ENCODE measurements around the gene AZIN2. TPM values are rescaled to one million over a fixed set of nuclear protein-coding genes. Genes with fewer than 3 reads are reported as not detected.

AZIN2 gene
- total and polyA plus RNA-seq, 2 of the 8 experiments (the other 6 are each of a cell fraction or from before 2014, with no cell fraction given): 0.22 to 0.91 TPM

DNA sequence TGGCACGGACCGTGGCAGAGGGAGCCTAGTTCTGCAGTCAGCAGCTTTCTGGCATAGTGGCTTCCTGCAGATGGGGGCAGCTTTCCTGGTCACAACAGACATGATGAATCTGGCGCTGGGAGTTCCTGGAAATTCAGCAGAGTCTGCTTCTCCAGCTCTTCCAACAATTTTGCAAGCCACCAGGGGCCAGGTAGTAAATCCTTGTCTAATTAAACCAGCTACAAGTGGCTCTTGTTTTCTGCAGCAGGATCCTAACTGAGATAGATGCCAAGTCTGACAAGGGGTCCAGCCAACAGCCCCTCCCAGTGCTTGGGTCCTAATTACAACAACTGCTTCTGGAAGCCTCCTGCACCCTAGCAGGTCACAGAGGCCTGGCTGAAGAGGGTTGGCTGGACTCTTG lies 65.0 kb downstream of the AZIN2 start:
- no peak overlapping the region for H4K91ac ChIP-seq (replicated peaks; ENCODE audit: insufficient read length, low read length)
- H3K23me2 ChIP-seq (ENCODE audit: low read depth, low read length): no peaks in the 10 kb centered on the region; the same call in 1 of the 2 replicates
- no peak overlapping the region for H3K4me3 ChIP-seq (ENCODE audit: extremely low read depth in 1 of 4, insufficient read depth in 2 of 4, low read depth in 3 of 4, low read length in 4 of 4)
- no peaks in the 10 kb centered on the region for H3K79me1 ChIP-seq (ENCODE audit: low read depth, low read length)
- H3K14ac ChIP-seq (ENCODE audit: insufficient read length): no peak overlapping the region
- H3K4me1 ChIP-seq (replicated peaks in 1 of 4; ENCODE audit: control insufficient read depth in 3 of 4, insufficient read depth in 4 of 4, low read length in 3 of 4): peaks cover 4 to 13% (median 8%) of the 10 kb centered on the region in 4 experiments; a peak in 5 of 7 replicates
- H3K56ac ChIP-seq (replicated peaks; ENCODE audit: insufficient read length, low read depth, low read length): no peak overlapping the region
- H2AK5ac ChIP-seq (ENCODE audit: low read depth, low read length): no peak overlapping the region
- H4K8ac ChIP-seq (ENCODE audit: extremely low read depth, insufficient read depth, low read length): no peak overlapping the region
- H2AFZ ChIP-seq (ENCODE audit: low read length): no peak overlapping the region
- H2BK15ac ChIP-seq (ENCODE audit: low read length): no peak overlapping the region
- no peak for DNase-seq (ENCODE audit: low read depth in 1 of 2, low spot score in 2 of 2)
- no peaks in the 10 kb centered on the region for H3K79me2 ChIP-seq (ENCODE audit: control insufficient read depth in 1 of 2, insufficient read depth in 2 of 2, low read length in 2 of 2)
- H2BK12ac ChIP-seq (ENCODE audit: low read depth, low read length): no peak overlapping the region
- POLR2A ChIA-PET (ENCODE audit: partially characterized antibody): no interaction called here
- no peak overlapping the region; the same call in 1 of the 2 replicates for H2BK5ac ChIP-seq (ENCODE audit: low read depth, low read length)
- no peak overlapping the region for H3K27ac ChIP-seq (ENCODE audit: low read depth, low read length)
- no peak overlapping the region for H4K5ac ChIP-seq (ENCODE audit: insufficient read length, low read depth, low read length)
- no peak overlapping the region for H3K4ac ChIP-seq (replicated peaks; ENCODE audit: insufficient read length, low read depth, low read length)
- no peak overlapping the region for H3K18ac ChIP-seq (ENCODE audit: extremely low read depth, low read length)
- H3K27me3 ChIP-seq (replicated peaks in 1 of 4; ENCODE audit: control insufficient read depth in 3 of 4, extremely low read depth in 1 of 4, insufficient read depth in 3 of 4, low read length in 3 of 4): no peaks in the 10 kb centered on the region
- FAIRE-seq: no peak
- H3K9me3 ChIP-seq (ENCODE audit: insufficient read depth in 2 of 2, low read depth in 1 of 2, low read length in 1 of 2): no peaks in the 10 kb centered on the region
- H3K9ac ChIP-seq (replicated peaks in 1 of 4; ENCODE audit: extremely low read depth in 1 of 4, low read depth in 3 of 4, low read length in 3 of 4): no peak overlapping the region
- H3K36me3 ChIP-seq (ENCODE audit: control insufficient read depth in 2 of 4, insufficient read depth in 4 of 4, low read length in 3 of 4): peaks cover 0 to 5% (median 0%) of the 10 kb centered on the region in 4 experiments; a peak in 2 of 8 replicates
- no peak overlapping the region for H3K4me2 ChIP-seq (ENCODE audit: insufficient read depth in 1 of 2, low read depth in 2 of 2, low read length in 2 of 2)
- H4K20me1 ChIP-seq (replicated peaks in 1 of 2; ENCODE audit: control insufficient read depth in 1 of 2, insufficient read depth in 2 of 2, low read length in 2 of 2): peaks cover 0 to 2% of the 10 kb centered on the region in 2 experiments
- CTCF ChIA-PET (ENCODE audit: partially characterized antibody): interaction anchor here (0.9 to 4.8 kb wide), 8 partner anchors 9 to 57 kb away, joined by 3 to 55 read pairs (median 4); no protein-coding TSS in a partner anchor
- H2BK20ac ChIP-seq (ENCODE audit: low read length): no peak overlapping the region
- 90% methylated on average over 3 of the region's 3 CpGs; no CpG with 5 or more reads in 1 of the 2 experiments for WGBS, 2 experiments (ENCODE audit: extremely low coverage in 1 of 2, insufficient coverage in 1 of 2, insufficient read length in 1 of 2, insufficient replicate concordance in 2 of 2, low coverage in 1 of 2, low lambda C conversion rate in 2 of 2, missing lambda C conversion rate in 1 of 2)
- H3K23ac ChIP-seq (ENCODE audit: insufficient read length): no peak overlapping the region
- H2BK120ac ChIP-seq (replicated peaks; ENCODE audit: low read depth, low read length): no peak overlapping the region
- TF ChIP-seq SIRT6 (IDR thresholded peaks at IDR 0.05; ENCODE audit: low read length): no peak
- no peak for TF ChIP-seq EZH2 (IDR thresholded peaks at IDR 0.05; ENCODE audit: low read depth, low read length, severe bottlenecking)
- TF ChIP-seq SP4 (IDR thresholded peaks at IDR 0.05; ENCODE audit: low read length): no peak
- TF ChIP-seq HDAC6 (IDR thresholded peaks at IDR 0.05; ENCODE audit: low read depth, low read length): no peak
- TF ChIP-seq, protein P1, sequence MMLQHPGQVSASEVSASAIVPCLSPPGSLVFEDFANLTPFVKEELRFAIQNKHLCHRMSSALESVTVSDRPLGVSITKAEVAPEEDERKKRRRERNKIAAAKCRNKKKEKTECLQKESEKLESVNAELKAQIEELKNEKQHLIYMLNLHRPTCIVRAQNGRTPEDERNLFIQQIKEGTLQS (IDR thresholded peaks at IDR 0.05; ENCODE audit: insufficient read depth, low read depth, low read length): no peak
- TF ChIP-seq EP300 (IDR thresholded peaks at IDR 0.05; ENCODE audit: borderline replicate concordance in 1 of 2, low read depth in 2 of 2, low read length in 2 of 2): no peak
- no peak for TF ChIP-seq CBX8 (IDR thresholded peaks at IDR 0.05; ENCODE audit: borderline replicate concordance, low read depth, low read length)
- no peak for TF ChIP-seq NRF1 (IDR thresholded peaks at IDR 0.05; ENCODE audit: low read depth, low read length)
- no peak for TF ChIP-seq RNF2 (IDR thresholded peaks at IDR 0.05; ENCODE audit: borderline replicate concordance, low read depth, low read length, missing control alignments, poor library complexity, severe bottlenecking)
- TF ChIP-seq SRF (IDR thresholded peaks at IDR 0.05; ENCODE audit: low read depth, low read length): no peak
- TF ChIP-seq SIN3A (conservative IDR thresholded peaks at IDR 0.05 in 1 of 2, IDR thresholded peaks at IDR 0.05 in 1 of 2; ENCODE audit: low read depth in 1 of 2, low read length in 2 of 2): no peak
- TF ChIP-seq CBX5 (IDR thresholded peaks at IDR 0.05; ENCODE audit: low read depth, low read length): no peak
- no peak for TF ChIP-seq YY1 (IDR thresholded peaks at IDR 0.05; ENCODE audit: low read depth, low read length)

Measured in H1 (cell line).